ENCODE measurements around the gene FBXL19. TPM values are rescaled to one million over a fixed set of nuclear protein-coding genes. Genes with fewer than 3 reads are reported as not detected.

The FBXL19 gene
- total and polyA plus RNA-seq, 9 of the 15 experiments (the other 6 are each of a cell fraction or from before 2014, with no cell fraction given): 0.13 to 48.0 (median 13.5) TPM; not detected in 1

DNA sequence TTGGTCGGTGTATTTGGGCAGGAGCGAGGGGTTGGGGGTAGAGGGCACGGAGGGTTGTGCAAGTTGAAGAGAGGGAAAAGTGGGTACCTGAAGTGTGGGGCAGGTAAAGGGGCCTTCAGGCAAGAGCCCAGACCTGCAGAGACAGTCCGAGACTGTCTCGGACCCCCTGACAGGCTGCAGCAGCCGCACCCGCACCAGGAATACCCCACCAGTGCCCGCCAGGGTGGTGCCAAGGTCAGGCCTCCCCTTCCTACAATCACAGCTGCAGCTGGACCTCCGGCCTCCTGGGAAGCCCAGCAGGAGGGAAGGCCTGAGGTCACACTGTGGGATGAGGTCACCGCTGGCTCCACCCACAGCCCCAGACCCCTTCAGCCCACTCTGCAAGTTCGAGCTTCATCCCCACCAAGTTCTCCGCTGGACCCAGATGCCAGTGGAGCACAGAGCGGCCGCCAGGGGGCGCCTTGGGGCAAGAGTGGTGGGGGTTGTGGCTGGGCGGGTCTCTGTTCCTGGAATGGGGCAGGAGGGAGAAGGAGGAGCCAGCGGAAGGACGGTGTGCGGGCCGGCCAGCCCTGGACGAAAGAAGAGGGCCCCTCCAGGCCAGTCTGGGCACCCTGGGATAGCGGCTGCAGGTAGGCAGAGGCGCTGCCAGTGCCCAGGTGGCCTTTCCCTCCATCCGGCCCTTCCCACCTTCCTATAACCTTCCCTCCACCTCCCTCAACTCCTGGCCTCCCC is 61.5 kb downstream of the FBXL19 start, which contains the start of gene HSD3B7 (continued):
- TF ChIP-seq, protein P1, sequence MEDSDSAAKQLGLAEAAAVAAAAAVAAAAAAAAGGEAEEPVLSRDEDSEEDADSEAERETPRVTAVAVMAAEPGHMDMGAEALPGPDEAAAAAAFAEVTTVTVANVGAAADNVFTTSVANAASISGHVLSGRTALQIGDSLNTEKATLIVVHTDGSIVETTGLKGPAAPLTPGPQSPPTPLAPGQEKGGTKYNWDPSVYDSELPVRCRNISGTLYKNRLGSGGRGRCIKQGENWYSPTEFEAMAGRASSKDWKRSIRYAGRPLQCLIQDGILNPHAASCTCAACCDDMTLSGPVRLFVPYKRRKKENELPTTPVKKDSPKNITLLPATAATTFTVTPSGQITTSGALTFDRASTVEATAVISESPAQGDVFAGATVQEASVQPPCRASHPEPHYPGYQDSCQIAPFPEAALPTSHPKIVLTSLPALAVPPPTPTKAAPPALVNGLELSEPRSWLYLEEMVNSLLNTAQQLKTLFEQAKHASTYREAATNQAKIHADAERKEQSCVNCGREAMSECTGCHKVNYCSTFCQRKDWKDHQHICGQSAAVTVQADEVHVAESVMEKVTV (CRISPR knock-in tag; IDR thresholded peaks at IDR 0.05): peak; percentile 76
- TF ChIP-seq ELF1 (tag; IDR thresholded peaks at IDR 0.05) (peak; percentile 49; the same call in 1 of the 2 replicates), CCNT2 (IDR thresholded peaks at IDR 0.05; ENCODE audit: borderline replicate concordance, extremely low read depth, insufficient read length, low read depth, low read length) (no peak), MEF2A (IDR thresholded peaks at IDR 0.05; ENCODE audit: control insufficient read depth, low read depth, low read length) (0 out of 2 replicates have a peak, but pooled peaks have one; percentile 12), SMARCC2 (IDR thresholded peaks at IDR 0.05; ENCODE audit: low read depth) (no peak), CREB1 (IDR thresholded peaks at IDR 0.05) (no peak), CREB1 (CRISPR knock-in tag; IDR thresholded peaks at IDR 0.05) (0 out of 2 replicates have a peak, but pooled peaks have one; percentile 6), CBFA2T3 (IDR thresholded peaks at IDR 0.05) (0 out of 2 replicates have a peak, but pooled peaks have one; percentile 3), GABPB1 (CRISPR knock-in tag; IDR thresholded peaks at IDR 0.05) (peak; percentile 58), STAG1 (CRISPR knock-in tag; IDR thresholded peaks at IDR 0.05; ENCODE audit: borderline replicate concordance) (peak; percentile 80), TAF7 (tag; IDR thresholded peaks at IDR 0.05) (peak; percentile 35; the same call in 1 of the 2 replicates), KLF16 (IDR thresholded peaks at IDR 0.05) (0 out of 2 replicates have a peak, but pooled peaks have one; percentile 41), SUPT5H (IDR thresholded peaks at IDR 0.05) (peak; percentile 46), POLR2A (conservative IDR thresholded peaks at IDR 0.05) (peak; percentile 58), U2AF2 (optimal IDR thresholded peaks at IDR 0.05; ENCODE audit: low read depth, low read length) (no peak), SMC3 (conservative IDR thresholded peaks at IDR 0.05; ENCODE audit: insufficient read depth, low read depth, low read length) (peak; percentile 97), ARNT (IDR thresholded peaks at IDR 0.05) (no peak), HDGF (IDR thresholded peaks at IDR 0.05) (no peak), STAT5A (IDR thresholded peaks at IDR 0.05; ENCODE audit: borderline replicate concordance, low read length) (peak; percentile 50; the same call in 1 of the 2 replicates), FIP1L1 (IDR thresholded peaks at IDR 0.05; ENCODE audit: low read depth, low read length, poor library complexity, severe bottlenecking) (peak; percentile 75), BRF1 (IDR thresholded peaks at IDR 0.05; ENCODE audit: borderline replicate concordance, extremely low read depth, insufficient read length) (no peak), SOX6 (IDR thresholded peaks at IDR 0.05) (0 out of 2 replicates have a peak, but pooled peaks have one; percentile 13), HCFC1 (IDR thresholded peaks at IDR 0.05; ENCODE audit: low read depth, low read length) (peak; percentile 55), FOXK1 (CRISPR knock-in tag; IDR thresholded peaks at IDR 0.05; ENCODE audit: borderline replicate concordance) (no peak), RBM14 (IDR thresholded peaks at IDR 0.05; ENCODE audit: borderline replicate concordance, insufficient read depth, low read depth, low read length) (no peak), TOE1 (IDR thresholded peaks at IDR 0.05; ENCODE audit: borderline replicate concordance) (peak; percentile 29; the same call in 1 of the 2 replicates), TOE1 (CRISPR knock-in tag; IDR thresholded peaks at IDR 0.05; ENCODE audit: borderline replicate concordance, low read depth) (no peak), C11orf30 (IDR thresholded peaks at IDR 0.05; ENCODE audit: low read depth) (no peak)
- TF ChIP-seq, protein P2, sequence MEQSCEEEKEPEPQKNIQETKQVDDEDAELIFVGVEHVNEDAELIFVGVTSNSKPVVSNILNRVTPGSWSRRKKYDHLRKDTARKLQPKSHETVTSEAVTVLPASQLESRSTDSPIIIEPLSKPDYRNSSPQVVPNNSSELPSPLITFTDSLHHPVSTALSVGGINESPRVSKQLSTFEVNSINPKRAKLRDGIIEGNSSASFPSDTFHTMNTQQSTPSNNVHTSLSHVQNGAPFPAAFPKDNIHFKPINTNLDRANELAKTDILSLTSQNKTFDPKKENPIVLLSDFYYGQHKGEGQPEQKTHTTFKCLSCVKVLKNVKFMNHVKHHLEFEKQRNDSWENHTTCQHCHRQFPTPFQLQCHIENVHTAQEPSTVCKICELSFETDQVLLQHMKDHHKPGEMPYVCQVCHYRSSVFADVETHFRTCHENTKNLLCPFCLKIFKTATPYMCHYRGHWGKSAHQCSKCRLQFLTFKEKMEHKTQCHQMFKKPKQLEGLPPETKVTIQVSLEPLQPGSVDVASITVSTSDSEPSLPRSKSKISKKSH (CRISPR knock-in tag; IDR thresholded peaks at IDR 0.05): no peak

Measured in K562 (cell line).